Activated CD8-positive, alpha-beta memory T cell treated with anti-CD3 and anti-CD28 coated beads, Interleukin-2, amount 50 U/mL, for 48 hours (primary cell): ENCODE data around the gene NOX1.
"Not testable (repeated sequence)": the region's sequence is repeated elsewhere in the genome, so short reads cannot be mapped to it uniquely, and the experiment has no call there.

ENCODE experiments used
- DNase-seq: peaks from one replicate; pipeline ENCODE4 v3.0.0-alpha.2; 2020

NOX1 gene

DNA sequence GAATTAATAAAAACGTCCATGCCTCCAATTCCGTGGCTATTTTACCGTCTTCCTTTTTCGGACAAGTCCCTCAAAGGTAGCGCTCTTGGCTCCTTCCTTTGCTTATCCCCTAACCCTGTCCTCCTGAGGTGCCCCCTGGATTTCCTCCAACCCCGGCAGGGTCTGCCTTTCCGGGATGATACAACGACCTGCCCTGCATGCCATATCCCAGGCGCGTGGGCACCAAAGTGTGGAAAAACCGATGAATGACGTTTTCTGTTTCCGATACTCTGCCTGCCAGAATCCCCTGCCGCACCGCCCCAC lies 54.7 kb downstream of the NOX1 start:
- no peak for DNase-seq

DNA sequence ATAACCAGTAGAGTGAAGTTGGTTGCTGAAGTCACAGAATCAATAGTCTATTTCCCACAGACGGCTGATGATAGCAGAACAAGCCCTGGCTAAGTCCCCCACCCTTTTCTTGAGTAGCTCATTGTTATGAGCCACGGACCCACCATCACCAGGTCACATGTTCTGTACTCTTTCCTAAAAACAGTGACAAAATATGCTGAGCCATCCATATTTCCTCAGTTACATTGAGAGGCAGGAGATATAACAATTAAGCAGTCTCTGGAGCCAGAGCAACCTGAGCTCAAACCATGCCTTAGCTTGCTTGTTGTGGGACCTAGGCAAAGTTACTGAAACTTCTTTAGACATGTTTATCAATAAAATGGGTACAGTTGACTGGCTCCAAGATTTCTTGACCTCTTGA lies 56.8 kb downstream of the NOX1 start:
- DNase-seq = no peak

DNA sequence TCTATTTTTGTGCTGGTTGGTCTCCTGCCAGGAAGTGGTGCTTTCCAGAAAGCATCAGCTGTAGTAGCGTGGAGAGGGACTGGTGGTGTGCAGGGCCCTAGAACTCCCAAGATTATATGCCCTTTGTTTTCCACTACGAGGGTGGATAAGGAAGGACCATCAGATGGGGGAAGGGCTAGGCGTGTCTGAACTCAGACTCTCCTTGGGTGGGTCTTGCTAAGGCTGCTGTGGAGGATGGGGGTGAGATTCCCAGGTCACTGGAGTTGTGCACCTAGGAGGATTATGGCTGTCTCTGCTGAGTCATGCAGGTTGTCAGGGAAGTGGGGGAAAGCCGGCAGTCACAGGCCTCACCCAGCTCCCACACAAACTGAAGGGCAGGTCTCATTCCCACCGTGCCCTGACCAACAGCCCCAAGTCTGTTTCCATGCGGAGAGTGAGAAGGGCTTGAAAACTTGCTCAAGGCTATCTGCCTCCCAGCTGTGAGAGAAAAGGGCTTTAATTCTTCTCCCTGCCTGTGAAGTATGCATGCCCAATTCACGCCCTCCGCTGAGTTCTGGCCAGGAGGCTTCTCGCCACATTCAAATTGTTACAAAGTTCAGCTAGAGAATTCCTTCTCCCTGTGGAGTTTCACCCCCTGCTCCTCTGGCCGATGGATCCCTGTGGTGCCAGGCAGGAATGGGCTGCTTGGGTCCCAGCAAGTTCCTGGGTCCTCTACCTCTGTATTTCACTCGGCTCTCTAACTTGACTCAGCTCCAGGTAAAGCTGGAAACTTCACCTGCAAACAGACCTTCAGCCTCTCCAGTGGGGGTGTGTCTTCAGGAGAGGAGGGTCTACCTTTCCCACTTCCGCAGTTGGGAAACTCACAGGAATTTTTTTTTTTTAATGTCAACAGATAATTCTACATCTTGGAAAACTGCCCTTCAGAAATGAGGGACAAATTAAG lies 61.7 kb downstream of the NOX1 start:
- DNase-seq = no peak

DNA sequence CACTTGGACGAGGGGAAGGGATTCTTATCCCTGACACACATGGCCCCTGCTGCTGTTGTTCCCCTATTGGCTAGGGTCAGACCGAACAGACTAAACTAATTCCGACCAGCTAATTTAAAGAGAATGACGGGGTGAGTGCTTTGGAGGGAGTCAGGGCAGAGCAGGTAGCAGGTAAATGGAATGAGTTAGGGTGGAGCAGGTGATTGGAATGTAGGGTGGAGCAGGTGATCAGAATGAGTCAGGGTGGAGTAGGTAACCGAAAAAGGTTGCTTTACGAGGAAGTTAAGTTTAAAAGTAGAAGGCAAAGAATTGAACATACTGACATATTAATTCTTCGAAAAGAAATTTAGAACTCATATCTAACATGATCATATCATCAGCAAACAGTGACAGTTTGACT lies 65.9 kb downstream of the NOX1 start:
- DNase-seq = not testable (repeated sequence)

DNA sequence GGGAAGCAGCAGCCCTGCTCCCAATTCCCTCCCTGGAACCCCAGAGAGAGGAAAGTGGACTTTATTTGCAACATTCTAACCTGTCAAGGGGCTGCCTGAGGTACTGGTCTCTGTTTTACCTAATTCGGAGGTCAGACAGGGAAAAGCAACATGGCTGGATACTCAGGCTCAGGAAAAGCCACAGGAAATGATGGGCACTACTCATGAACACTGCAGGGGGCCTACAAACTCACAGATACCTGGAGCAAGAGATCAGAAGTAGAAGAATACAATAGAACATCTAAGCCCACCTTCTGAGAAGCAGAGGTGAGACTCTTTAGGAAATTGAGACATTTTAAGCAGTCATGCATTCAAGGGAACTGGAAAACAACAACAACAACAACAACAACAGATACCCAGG lies 69.4 kb downstream of the NOX1 start:
- DNase-seq = no peak

DNA sequence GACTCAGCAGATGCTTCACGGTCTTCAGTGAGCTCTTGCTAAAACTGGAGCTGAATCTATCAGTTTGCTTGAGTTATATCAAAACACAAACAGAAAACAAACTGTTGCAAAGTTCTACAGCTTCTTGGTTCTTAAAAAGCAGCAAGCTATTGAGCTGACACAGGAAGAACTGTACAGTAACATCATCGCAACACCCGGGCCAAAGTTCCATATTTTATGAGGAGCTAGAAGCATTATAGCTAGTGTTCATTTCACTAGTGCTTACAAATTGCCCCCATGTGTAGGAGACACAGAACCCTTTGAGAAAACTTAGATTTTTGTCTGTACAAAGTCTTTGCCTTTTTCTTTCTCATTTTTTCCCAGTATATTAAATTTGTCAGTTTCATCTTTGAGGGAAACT lies 71.3 kb downstream of the NOX1 start:
- no peak for DNase-seq

DNA sequence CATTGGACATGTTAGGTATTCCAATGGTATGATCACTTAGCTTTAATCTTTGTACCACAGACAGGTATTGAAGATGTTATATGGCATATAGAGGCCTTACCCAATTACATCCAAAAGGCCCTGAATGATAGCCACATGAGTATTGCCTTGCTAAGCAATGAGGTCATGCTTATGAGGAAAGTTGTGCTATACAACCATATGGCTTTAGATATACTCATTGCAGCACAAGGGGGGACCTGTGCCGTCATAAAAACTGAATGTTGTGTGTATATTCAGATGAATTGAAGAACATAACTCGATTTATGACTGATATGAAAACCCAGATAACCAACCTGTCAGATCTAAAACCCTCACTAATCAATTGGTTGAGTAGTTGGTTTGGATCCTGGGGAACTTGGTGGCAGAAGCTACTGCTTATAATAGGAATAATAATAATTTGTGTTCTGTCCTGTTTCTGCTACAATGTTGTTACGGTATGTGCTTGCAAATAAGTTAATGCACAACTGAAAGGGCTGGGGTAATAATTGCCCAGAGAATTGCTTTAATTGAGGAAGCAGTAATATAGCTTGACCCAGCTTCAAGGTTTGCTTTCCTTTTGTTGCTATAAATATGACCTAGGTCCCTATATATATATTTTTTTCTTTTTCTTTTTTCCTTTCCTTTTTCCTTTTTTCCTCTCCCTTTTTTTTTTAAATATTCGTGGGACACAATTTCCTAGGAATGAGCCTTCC lies 75.5 kb downstream of the NOX1 start:
- DNase-seq = no peak

DNA sequence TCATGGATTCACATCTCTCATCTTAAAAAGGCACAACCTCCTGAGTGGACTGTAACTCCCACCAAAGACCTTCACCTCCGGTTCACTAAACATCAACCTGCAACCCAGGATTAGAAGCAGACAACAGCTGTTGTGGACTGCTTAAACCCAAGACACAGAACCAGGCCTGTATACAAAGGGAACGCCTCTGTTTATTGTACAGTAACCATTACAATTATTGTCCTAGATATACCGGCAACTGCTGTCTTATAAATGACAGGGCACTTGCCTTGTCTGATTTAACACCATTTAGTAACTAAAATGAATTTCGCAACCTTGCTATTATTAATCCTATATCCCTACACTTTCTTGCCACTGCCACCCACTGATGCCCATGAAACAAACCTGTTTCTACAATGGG lies 76.8 kb downstream of the NOX1 start:
- no peak for DNase-seq

DNA sequence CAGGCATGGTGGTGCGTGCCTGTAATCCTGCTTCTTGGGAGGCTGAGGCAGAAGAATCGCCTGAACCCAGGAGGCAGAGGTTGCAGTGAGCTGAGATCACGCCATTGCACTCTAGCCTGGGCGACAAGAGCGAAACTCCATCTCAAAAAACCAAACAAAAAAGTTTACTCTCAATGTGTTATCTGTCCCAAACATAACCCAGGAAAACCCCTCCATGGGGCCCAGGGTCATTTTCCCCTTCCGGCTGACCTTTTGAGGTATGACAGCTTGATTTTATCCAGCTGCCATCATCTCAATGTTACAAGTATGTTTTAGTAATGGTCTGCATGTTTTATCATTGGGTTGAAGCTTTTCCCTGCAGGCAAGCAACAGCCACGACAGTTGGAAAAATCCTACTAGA lies 77.8 kb downstream of the NOX1 start:
- not testable (repeated sequence) for DNase-seq
